HEK293T (cell line): Measurements from ENCODE around the gene SMC3.

Experiments used
- CTCF ChIA-PET: fragments of 350-600 bp; formaldehyde crosslinking; extraction: SDS; loops from one replicate; lab custom pipeline; 2021; ENCODE audit warnings: antibody characterized with exemption, inconsistent platforms; lab: Yijun Ruan, JAX
- POLR2A ChIA-PET: fragments of 350-600 bp; formaldehyde crosslinking; extraction: SDS; loops from one replicate; lab custom pipeline; 2020; ENCODE audit warnings: antibody characterized with exemption, inconsistent platforms; lab: Yijun Ruan, JAX
- DNase-seq: peaks from one replicate; pipeline ENCODE4 v3.0.0; 2012; ENCODE audit warnings: mixed read lengths; ENCODE audit errors: extremely low spot score
- ARNT ChIP-seq: fragments of 450-650 bp; IDR thresholded peaks from 2 replicates; pipeline ENCODE4 v1.6.1; 2017; ENCODE audit warnings: mild to moderate bottlenecking
- BHLHE40 ChIP-seq: fragments of 450-650 bp; IDR thresholded peaks from 2 replicates; pipeline ENCODE4 v1.6.1; 2016; ENCODE audit warnings: mild to moderate bottlenecking, moderate library complexity, borderline replicate concordance
- CTBP1 ChIP-seq: fragments of 450-650 bp; IDR thresholded peaks from 2 replicates; pipeline ENCODE4 v1.6.1; 2016; ENCODE audit warnings: borderline replicate concordance
- ELF4 ChIP-seq: fragments of 450-650 bp; IDR thresholded peaks from 2 replicates; pipeline ENCODE4 v1.6.1; 2017; ENCODE audit warnings: antibody characterized with exemption
- FOXA1 ChIP-seq: fragments of 450-650 bp; IDR thresholded peaks from 2 replicates; pipeline ENCODE4 v1.6.1; 2016; ENCODE audit warnings: mild to moderate bottlenecking
- FOXK2 ChIP-seq: fragments of 450-650 bp; IDR thresholded peaks from 2 replicates; pipeline ENCODE4 v1.6.1; 2016; ENCODE audit warnings: mild to moderate bottlenecking
- FOXM1 ChIP-seq: fragments of 450-650 bp; IDR thresholded peaks from 2 replicates; pipeline ENCODE4 v1.6.1; 2017; ENCODE audit warnings: mild to moderate bottlenecking, borderline replicate concordance
- HDGF ChIP-seq: fragments of 450-650 bp; IDR thresholded peaks from 2 replicates; pipeline ENCODE4 v1.6.1; 2017; ENCODE audit warnings: antibody characterized with exemption, borderline replicate concordance
- L3MBTL2 ChIP-seq: fragments of 450-650 bp; conservative IDR thresholded peaks from 2 replicates; pipeline ENCODE4 v1.6.1; 2016; ENCODE audit warnings: mild to moderate bottlenecking
- LEF1 ChIP-seq: fragments of 450-650 bp; IDR thresholded peaks from 2 replicates; pipeline ENCODE4 v1.6.1; 2017; ENCODE audit warnings: mild to moderate bottlenecking, borderline replicate concordance
- NFRKB ChIP-seq: fragments of 450-650 bp; IDR thresholded peaks from 2 replicates; pipeline ENCODE4 v1.6.1; 2016; ENCODE audit warnings: mild to moderate bottlenecking, moderate library complexity
- PKNOX1 ChIP-seq: fragments of 450-650 bp; IDR thresholded peaks from 2 replicates; pipeline ENCODE4 v1.6.1; 2016
- SP1 ChIP-seq: fragments of 450-650 bp; IDR thresholded peaks from 2 replicates; pipeline ENCODE4 v1.6.1; 2017
- SUZ12 ChIP-seq: fragments of 450-650 bp; IDR thresholded peaks from 2 replicates; pipeline ENCODE4 v1.6.1; 2016; ENCODE audit warnings: mild to moderate bottlenecking
- TARDBP ChIP-seq: fragments of 450-650 bp; IDR thresholded peaks from 2 replicates; pipeline ENCODE4 v1.6.1; 2016
- ZNF384 ChIP-seq: fragments of 450-650 bp; IDR thresholded peaks from 2 replicates; pipeline ENCODE4 v1.6.1; 2016

The SMC3 gene

GRCh38 chr10:110649347-110650264 lies 82.1 kb downstream of the SMC3 start:
- no peak for DNase-seq
- CTCF ChIA-PET = interaction anchor here (0.6 to 0.7 kb wide), 2 partner anchors 22 to 23 kb away, joined by 3 read pairs; no protein-coding TSS in a partner anchor
- POLR2A ChIA-PET = interaction anchor here (0.9 kb wide), 1 partner anchor 8 kb away, joined by 4 read pairs; no protein-coding TSS in a partner anchor
- TF ChIP-seq BHLHE40 (no peak), ELF4 (no peak), CTBP1 (no peak), SP1 (no peak), FOXA1 (no peak), L3MBTL2 (no peak)

DNA sequence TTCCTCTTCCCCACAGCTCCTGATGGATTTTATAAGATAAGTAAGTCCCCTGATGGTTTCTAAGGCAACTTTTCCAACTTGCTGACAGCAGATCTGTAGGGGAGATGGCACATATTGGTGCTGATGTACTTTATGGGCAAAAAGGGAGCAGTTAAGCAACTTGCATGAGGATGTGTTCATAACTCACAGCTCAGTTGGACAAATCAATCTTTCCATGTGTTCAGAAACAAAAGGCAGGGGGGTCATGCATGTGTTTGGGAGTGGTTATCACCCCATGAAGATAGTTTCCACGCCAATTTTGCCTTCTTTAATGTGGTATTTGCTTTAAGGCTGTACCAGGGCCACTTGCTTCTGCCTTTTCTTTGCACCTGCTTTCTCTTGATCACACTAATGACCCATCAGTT lies 82.8 kb downstream of the SMC3 start:
- no peak for DNase-seq
- CTCF ChIA-PET = interaction anchor here (0.7 kb wide), 1 partner anchor 22 kb away, joined by 3 read pairs; no protein-coding TSS in a partner anchor
- TF ChIP-seq PKNOX1 = peak; percentile 91
- TF ChIP-seq ARNT = peak; percentile 31; the same call in 1 of the 2 replicates
- no peak for TF ChIP-seq SP1
- peak; percentile 92 for TF ChIP-seq CTBP1
- TF ChIP-seq SUZ12 = no peak
- no peak for TF ChIP-seq FOXK2
- no peak for TF ChIP-seq ELF4
- no peak for TF ChIP-seq ZNF384
- no peak for TF ChIP-seq L3MBTL2
- 0 out of 2 replicates have a peak, but pooled peaks have one; percentile 39 for TF ChIP-seq LEF1
- no peak for TF ChIP-seq HDGF
- TF ChIP-seq FOXA1 = no peak
- no peak for TF ChIP-seq FOXM1
- no peak for TF ChIP-seq BHLHE40
- no peak for TF ChIP-seq NFRKB
- no peak for TF ChIP-seq TARDBP
- POLR2A ChIA-PET = no interaction called here

DNA sequence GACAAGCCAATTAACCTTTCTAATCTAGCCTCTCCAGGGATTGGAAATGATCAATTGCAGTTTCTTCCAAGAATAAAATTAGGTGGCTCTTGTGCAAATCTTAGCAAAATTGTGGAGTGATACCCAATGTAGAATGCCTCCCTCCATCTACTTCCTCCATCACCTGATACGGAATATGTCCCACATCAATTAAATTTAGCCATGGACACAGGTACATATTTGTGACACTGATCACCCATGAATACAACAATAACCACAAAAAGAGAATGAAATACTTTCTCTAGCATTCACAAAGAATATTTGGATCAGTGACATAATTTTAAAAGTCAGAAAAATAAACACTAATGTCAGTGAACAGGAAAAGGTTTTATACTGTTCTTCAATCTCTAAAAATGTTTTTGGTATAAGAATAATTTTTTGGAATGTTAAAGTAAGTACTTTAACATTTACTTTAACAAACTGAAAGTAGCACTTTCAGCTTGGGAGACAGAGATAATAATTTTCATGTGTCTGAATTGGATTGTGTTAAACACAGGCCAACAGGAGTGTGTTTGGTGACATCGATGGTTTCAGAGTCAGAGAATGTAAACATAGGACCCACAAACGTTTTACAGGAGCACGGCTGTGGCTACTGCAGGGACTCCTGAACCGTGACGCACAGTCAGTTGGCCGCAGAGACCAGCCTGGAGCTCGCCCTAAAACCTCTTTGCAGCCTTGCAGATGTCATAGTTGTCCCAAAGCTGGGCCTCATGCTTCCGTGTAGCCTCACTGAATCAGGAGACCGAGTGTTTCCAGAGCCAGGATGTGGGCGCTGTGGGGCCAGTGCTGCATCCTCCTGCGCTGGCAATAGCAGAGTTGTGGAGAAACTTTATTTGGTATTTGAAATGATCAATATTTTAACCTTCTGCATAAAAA lies 83.8 kb downstream of the SMC3 start:
- ChIA-PET POLR2A (no interaction called here), CTCF (interaction anchor here (1.5 kb wide), 1 partner anchor 30 kb away, joined by 3 read pairs; no protein-coding TSS in a partner anchor)
- peak; percentile 67; the same call in 1 of the 2 replicates for TF ChIP-seq FOXK2
- TF ChIP-seq NFRKB = no peak
- DNase-seq = no peak

DNA sequence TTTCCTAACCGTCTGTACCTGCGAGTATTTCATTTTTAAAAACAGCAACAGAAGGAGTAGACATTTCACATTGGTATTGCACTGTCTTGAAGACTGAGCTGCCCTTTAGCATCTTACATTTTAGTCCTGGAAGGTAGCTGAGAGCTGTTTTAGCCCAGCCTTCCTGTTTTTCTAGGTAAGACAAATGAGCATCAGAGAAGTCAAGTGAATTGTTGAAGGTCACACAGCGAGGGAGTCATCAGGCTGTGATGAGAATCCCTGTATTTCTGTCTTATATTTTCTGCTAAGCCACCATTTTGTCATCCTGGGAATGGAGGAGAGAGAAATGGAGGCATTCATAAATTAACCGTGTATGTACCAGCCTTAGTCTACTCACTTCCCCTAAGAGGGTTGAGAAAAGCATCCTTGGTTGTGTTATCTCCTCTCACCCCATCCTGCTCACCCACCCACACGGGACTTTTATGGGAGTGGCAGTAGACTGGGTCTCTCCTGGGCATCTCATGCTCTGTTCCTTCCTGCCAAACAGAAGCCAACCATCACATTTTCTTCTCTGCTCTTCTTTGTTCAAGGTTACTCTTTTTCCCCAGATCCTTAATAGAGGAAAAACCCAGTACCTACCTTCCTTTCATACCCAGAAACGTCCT lies 85.1 kb downstream of the SMC3 start:
- DNase-seq = no peak
- TF ChIP-seq HDGF (no peak), CTBP1 (no peak), BHLHE40 (no peak), NFRKB (no peak), TARDBP (no peak), ELF4 (no peak), PKNOX1 (no peak), L3MBTL2 (no peak)
- CTCF ChIA-PET = interaction anchor here (1.5 to 1.9 kb wide), 2 partner anchors 20 to 29 kb away, joined by 3 to 8 read pairs; no protein-coding TSS in a partner anchor
- POLR2A ChIA-PET = no interaction called here
